ENCODE results near the gene FAAH2. TPM values are rescaled to one million over a fixed set of nuclear protein-coding genes. Genes with fewer than 3 reads are reported as not detected.

The FAAH2 gene
- total RNA-seq, 1 experiment from 2014 or later: 6.4 TPM

DNA sequence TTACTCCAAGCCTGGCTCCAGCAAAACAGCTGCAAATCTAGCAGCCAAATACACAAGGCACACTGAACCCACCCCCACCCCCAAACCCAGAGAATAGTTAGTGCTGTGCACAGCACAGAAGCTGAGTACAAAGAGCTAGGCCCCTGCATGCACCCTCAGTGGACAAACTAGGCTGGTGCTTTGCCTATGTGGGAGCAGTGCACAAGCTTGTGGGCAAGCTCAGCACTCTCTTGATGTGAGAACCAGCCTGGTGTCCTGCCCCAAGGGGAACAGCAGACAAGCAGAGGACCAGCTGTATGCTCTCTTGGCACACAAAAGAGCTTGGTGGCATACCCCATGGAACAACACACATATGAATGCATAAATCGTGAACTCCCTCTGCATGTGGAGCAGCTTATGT, 81.7 kb downstream of the FAAH2 start:
- Histone ChIP-seq H3K27ac (ENCODE audit: insufficient read length, low read depth, low read length) (no peak overlapping the region), H4K8ac (replicated peaks; ENCODE audit: insufficient read length, low read depth, low read length) (no peak overlapping the region), H3T11ph (ENCODE audit: low read length) (no peak overlapping the region), H4K5ac (ENCODE audit: insufficient read length, low read depth, low read length) (no peak overlapping the region), H2BK15ac (ENCODE audit: low read depth, low read length) (no peak overlapping the region), H3K56ac (ENCODE audit: insufficient read length, low read depth, low read length) (no peak overlapping the region), H2AFZ (ENCODE audit: low read length) (no peak overlapping the region), H3K9ac (ENCODE audit: extremely low read depth, insufficient read length, low read length) (no peak overlapping the region), H3K4me1 (ENCODE audit: insufficient read depth, low read length) (no peaks in the 10 kb centered on the region), H2BK5ac (ENCODE audit: insufficient read length, low read length) (no peak overlapping the region), H2AK5ac (ENCODE audit: insufficient read length, low read length) (no peak overlapping the region), H3K9me3 (ENCODE audit: control insufficient read depth, low read depth, low read length) (no peaks in the 10 kb centered on the region), H4K20me1 (ENCODE audit: control insufficient read depth, insufficient read depth, insufficient read length) (no peaks in the 10 kb centered on the region), H2BK12ac (ENCODE audit: insufficient read length, low read depth, low read length) (no peak overlapping the region), H3K4me2 (ENCODE audit: insufficient read depth, insufficient read length, low read length) (no peak overlapping the region), H3K4ac (ENCODE audit: low read depth, low read length) (no peak overlapping the region), H3K14ac (ENCODE audit: insufficient read depth, low read length) (no peak overlapping the region), H3K79me1 (ENCODE audit: insufficient read depth, low read depth, low read length, poor library complexity, severe bottlenecking) (no peaks in the 10 kb centered on the region), H2BK120ac (ENCODE audit: low read depth, low read length, poor library complexity, severe bottlenecking) (no peak overlapping the region), H4K91ac (ENCODE audit: insufficient read length, low read depth, low read length) (no peak overlapping the region), H2BK20ac (ENCODE audit: low read depth, low read length, poor library complexity, severe bottlenecking) (no peak overlapping the region), H3K23ac (ENCODE audit: insufficient read length, low read depth, low read length) (no peak overlapping the region), H3K18ac (ENCODE audit: insufficient read length, low read depth, low read length) (no peak overlapping the region), H3K79me2 (ENCODE audit: insufficient read depth, low read length) (no peaks in the 10 kb centered on the region), H3K23me2 (ENCODE audit: insufficient read length, low read depth, low read length, poor library complexity, severe bottlenecking) (no peaks in the 10 kb centered on the region), H3K27me3 (ENCODE audit: insufficient read depth, low read length) (no peaks in the 10 kb centered on the region)
- Mint-ChIP-seq H3K36me3 (ENCODE audit: insufficient read depth in 1 of 3, low read depth in 3 of 3) (peaks cover 0 to 2% (median 0%) of the 10 kb centered on the region in 3 experiments; a peak in 3 of 7 replicates), H3K27me3 (ENCODE audit: low read depth) (no peaks in the 10 kb centered on the region; the same call in 1 of the 2 replicates), H3K4me1 (peaks cover 0 to 4% of the 10 kb centered on the region in 2 experiments; a peak in 2 of 4 replicates), H3K9me3 (peaks cover 69 to 76% of the 10 kb centered on the region in 2 experiments), H3K27ac (no peak overlapping the region), H3K4me3 (no peak overlapping the region)
- WGBS (ENCODE audit: extremely low coverage, insufficient read length, low lambda C conversion rate): no CpG with 5 or more reads among the region's 1 CpG
- TF ChIP-seq, protein P1, sequence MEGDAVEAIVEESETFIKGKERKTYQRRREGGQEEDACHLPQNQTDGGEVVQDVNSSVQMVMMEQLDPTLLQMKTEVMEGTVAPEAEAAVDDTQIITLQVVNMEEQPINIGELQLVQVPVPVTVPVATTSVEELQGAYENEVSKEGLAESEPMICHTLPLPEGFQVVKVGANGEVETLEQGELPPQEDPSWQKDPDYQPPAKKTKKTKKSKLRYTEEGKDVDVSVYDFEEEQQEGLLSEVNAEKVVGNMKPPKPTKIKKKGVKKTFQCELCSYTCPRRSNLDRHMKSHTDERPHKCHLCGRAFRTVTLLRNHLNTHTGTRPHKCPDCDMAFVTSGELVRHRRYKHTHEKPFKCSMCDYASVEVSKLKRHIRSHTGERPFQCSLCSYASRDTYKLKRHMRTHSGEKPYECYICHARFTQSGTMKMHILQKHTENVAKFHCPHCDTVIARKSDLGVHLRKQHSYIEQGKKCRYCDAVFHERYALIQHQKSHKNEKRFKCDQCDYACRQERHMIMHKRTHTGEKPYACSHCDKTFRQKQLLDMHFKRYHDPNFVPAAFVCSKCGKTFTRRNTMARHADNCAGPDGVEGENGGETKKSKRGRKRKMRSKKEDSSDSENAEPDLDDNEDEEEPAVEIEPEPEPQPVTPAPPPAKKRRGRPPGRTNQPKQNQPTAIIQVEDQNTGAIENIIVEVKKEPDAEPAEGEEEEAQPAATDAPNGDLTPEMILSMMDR (conservative IDR thresholded peaks at IDR 0.05): no peak
- DNase-seq: no peak

Measured in H9 (cell line).